OCI-LY7 (cell line): ENCODE data around the gene GNAO1.

Source experiments
- EZH2phosphoT487 ChIP-seq: fragments of 200-600 bp; sonication (generic); IDR thresholded peaks from 2 replicates; pipeline ENCODE4 v1.6.1; 2018; ENCODE audit warnings: low read depth, borderline replicate concordance, mild to moderate bottlenecking, mixed run types, antibody characterized with exemption, low read length, moderate library complexity, mixed read lengths
- TF ChIP-seq, protein P1 (sequence below): fragments of 200-600 bp; sonication (generic); conservative IDR thresholded peaks from 2 replicates; pipeline ENCODE4 v1.5.1; 2014; ENCODE audit warnings: mild to moderate bottlenecking, antibody characterized with exemption, low read length, moderate library complexity, mixed read lengths

DNA sequence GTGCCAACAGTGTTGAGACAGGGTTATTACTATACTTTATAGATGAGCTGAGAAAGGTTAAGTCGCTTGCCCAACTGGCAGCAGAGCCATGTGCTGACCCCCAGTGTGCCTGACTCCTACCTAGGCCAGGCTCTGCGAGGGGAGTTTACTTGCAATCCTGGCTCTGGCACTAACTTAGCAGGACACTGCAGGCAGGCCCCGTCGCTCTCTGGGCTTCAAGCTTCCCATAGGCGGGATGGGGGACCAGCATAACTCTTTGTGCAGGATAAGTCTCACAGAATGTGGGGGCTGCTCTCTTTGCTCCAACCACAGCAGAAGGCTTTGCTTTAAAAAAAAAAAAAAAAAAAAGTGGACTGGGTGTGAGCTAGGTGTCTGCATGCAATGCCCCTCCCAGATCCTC, 102.7 kb downstream of the GNAO1 start:
- TF ChIP-seq, protein P1, sequence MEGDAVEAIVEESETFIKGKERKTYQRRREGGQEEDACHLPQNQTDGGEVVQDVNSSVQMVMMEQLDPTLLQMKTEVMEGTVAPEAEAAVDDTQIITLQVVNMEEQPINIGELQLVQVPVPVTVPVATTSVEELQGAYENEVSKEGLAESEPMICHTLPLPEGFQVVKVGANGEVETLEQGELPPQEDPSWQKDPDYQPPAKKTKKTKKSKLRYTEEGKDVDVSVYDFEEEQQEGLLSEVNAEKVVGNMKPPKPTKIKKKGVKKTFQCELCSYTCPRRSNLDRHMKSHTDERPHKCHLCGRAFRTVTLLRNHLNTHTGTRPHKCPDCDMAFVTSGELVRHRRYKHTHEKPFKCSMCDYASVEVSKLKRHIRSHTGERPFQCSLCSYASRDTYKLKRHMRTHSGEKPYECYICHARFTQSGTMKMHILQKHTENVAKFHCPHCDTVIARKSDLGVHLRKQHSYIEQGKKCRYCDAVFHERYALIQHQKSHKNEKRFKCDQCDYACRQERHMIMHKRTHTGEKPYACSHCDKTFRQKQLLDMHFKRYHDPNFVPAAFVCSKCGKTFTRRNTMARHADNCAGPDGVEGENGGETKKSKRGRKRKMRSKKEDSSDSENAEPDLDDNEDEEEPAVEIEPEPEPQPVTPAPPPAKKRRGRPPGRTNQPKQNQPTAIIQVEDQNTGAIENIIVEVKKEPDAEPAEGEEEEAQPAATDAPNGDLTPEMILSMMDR, result no peak
- TF ChIP-seq EZH2phosphoT487, result no peak
